HL-60 (cell line): ENCODE results near the gene LBX1.

Experiments used
- CTCF ChIP-seq: IDR thresholded peaks from one replicate; pipeline ENCODE4 v1.5.1; 2011; ENCODE audit warnings: low read length, control low read depth, inconsistent platforms; ENCODE audit not compliant: insufficient read depth
- GABPA ChIP-seq: IDR thresholded peaks from 2 replicates; pipeline ENCODE4 v1.6.1; 2012; ENCODE audit warnings: low read depth
- POLR2AphosphoS5 ChIP-seq: IDR thresholded peaks from 2 replicates; pipeline ENCODE4 v1.6.1; 2012; ENCODE audit warnings: low read depth
- REST ChIP-seq: IDR thresholded peaks from 2 replicates; pipeline ENCODE4 v1.6.1; 2012; ENCODE audit warnings: low read depth; ENCODE audit not compliant: insufficient replicate concordance
- SPI1 ChIP-seq: IDR thresholded peaks from 2 replicates; pipeline ENCODE4 v1.6.1; 2012; ENCODE audit warnings: low read depth, mild to moderate bottlenecking, borderline replicate concordance

DNA sequence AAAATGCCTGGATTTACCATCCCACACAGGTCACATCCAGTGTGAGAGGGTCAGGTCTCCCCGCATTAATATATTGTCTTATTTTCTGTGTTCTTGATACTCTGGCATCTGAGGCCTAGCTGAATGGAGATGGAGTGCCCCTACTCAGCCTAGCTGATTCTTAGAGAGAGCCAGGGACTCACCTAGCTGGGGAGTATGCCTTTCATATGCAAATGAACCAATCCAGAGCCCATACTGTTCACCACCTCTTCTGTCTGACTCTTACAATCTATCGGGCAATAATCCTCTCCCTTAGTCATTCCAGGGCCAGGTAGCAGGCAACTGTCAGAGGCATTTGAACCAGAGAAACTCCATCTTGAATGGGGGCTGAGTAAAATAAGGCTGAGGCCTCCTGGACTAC is 46.3 kb downstream of the LBX1 start:
- TF ChIP-seq CTCF (no peak), POLR2AphosphoS5 (no peak), GABPA (no peak), REST (no peak), SPI1 (no peak)
